Prostate gland (tissue), 2 donors: ENCODE data around the gene ADIPOQ. TPM values are rescaled to one million over a fixed set of nuclear protein-coding genes. Genes with fewer than 3 reads are reported as not detected.
"Not testable (repeated sequence)": the region's sequence is repeated elsewhere in the genome, so short reads cannot be mapped to it uniquely, and the experiment has no call there.

Source experiments
- DNase-seq: peaks from one replicate; pipeline ENCODE4 v3.0.0-alpha.2; 2019; ENCODE audit warnings: low spot score
- H3K27ac ChIP-seq, 2 donors: fragments of 200-600 bp; sonication (generic); 2 replicates each; pipeline ENCODE4 v1.5.1; 2017 to 2019
- H3K27me3 ChIP-seq: fragments of 200-600 bp; sonication (generic); replicated peaks from 2 replicates; pipeline ENCODE4 v1.5.1; 2019; ENCODE audit not compliant: insufficient read depth
- H3K36me3 ChIP-seq, 2 donors: fragments of 200-600 bp; sonication (generic); 1 replicate in 1 of 2; 2 replicates in 1 of 2; pipeline versions ENCODE4 v1.5.1 to v1.8.1; 2017 to 2019
- H3K4me1 ChIP-seq: fragments of 200-600 bp; sonication (generic); replicated peaks from 2 replicates; pipeline ENCODE4 v1.5.1; 2019
- H3K4me3 ChIP-seq, 2 donors: fragments of 200-600 bp; sonication (generic); 2 replicates each; pipeline ENCODE4 v1.5.1; 2017 to 2019
- H3K9me3 ChIP-seq: fragments of 200-600 bp; sonication (generic); 2 replicates; pipeline ENCODE4 v1.5.1; 2017
- CTCF ChIP-seq, 4 experiments: fragments of 200-600 bp in 2 of 4; fragments of 450-650 bp in 2 of 4; sonication (generic) in 2 of 4; IDR thresholded peaks; 1 replicate in 3 of 4; 2 replicates in 1 of 4; pipeline ENCODE4 v1.5.1; 2016 to 2019; ENCODE audit warnings: antibody characterized with exemption in 4 of 4, mild to moderate bottlenecking in 2 of 4, moderate library complexity in 2 of 4
- POLR2A ChIP-seq: fragments of 450-650 bp; IDR thresholded peaks from one replicate; pipeline ENCODE4 v1.6.1; 2016; ENCODE audit warnings: antibody characterized with exemption, mild to moderate bottlenecking
- POLR2AphosphoS5 ChIP-seq: sonication (generic); formaldehyde crosslinking; IDR thresholded peaks from one replicate; pipeline ENCODE4 v1.6.1; 2017; ENCODE audit warnings: antibody characterized with exemption
- WGBS: methylation state at CpG from one replicate; pipeline ENCODE4 v1.1.5; 2018; 5-methylcytosine and 5-hydroxymethylcytosine counted together
- intact Hi-C: fragments of 100-400 bp; cut with DNase I; formaldehyde crosslinking; loops from one replicate; pipeline ENCODE4 v1.14.2; 2022
- total RNA-seq, 2 donors: library from RNA; depleted of rRNA; stranded (reverse); fragments of >200 nt; gene quantifications; one replicate each; pipeline ENCODE4 v1.1.0, GENCODE V29; 2016

ADIPOQ gene
- total RNA-seq, 2 donors from 2014 or later: not detected

- TF ChIP-seq CTCF (IDR thresholded peaks at IDR 0.05) (no peak), POLR2AphosphoS5 (peak; percentile 96), POLR2A (peak; percentile 37)
- no peaks in the 10 kb centered on the region for H3K36me3 ChIP-seq
- WGBS: under 1% methylated on average over 68 of the region's 70 CpGs
- H3K27me3 ChIP-seq: no peaks in the 10 kb centered on the region
- DNase-seq: peak; percentile 84
- no peaks in the 10 kb centered on the region for H3K9me3 ChIP-seq
- H3K4me1 ChIP-seq: no peaks in the 10 kb centered on the region
- H3K4me3 ChIP-seq: peak within 1 kb of the TSS; percentile 63 to 64
- H3K27ac ChIP-seq: peak within 1 kb of the TSS; percentile 89 to 94
- intact Hi-C loops: loop anchor here (2.0 kb wide), 1 partner anchor 24 kb away; the partner anchor contains the start of gene EIF4A2
These were observed 36.1 kb upstream of the ADIPOQ start, which contains the start of gene RFC4 for GRCh38 chr3:186806089-186807055. Gene RFC4 (minus strand): TSS chr3:186806482. CDS start chr3:186804713, 1,769 bp downstream.

GRCh38 chr3:186807231-186807630 lies 35.3 kb upstream of the ADIPOQ start:
- DNase-seq: no peak
- Histone ChIP-seq H3K27me3 (no peaks in the 10 kb centered on the region), H3K36me3 (no peaks in the 10 kb centered on the region), H3K27ac (peak overlapping the region in 1 of 2 donors; percentile 94), H3K4me1 (no peaks in the 10 kb centered on the region), H3K9me3 (no peaks in the 10 kb centered on the region), H3K4me3 (no peak overlapping the region)
- intact Hi-C loops: loop anchor here (2.0 kb wide), 1 partner anchor 24 kb away; the partner anchor contains the start of gene EIF4A2
- TF ChIP-seq CTCF (IDR thresholded peaks at IDR 0.05): no peak
- TF ChIP-seq POLR2AphosphoS5: no peak
- TF ChIP-seq POLR2A: no peak
- 24% methylated on average over 5 of the region's 5 CpGs for WGBS

GRCh38 chr3:186810336-186810996 lies 32.0 kb upstream of the ADIPOQ start:
- TF ChIP-seq CTCF (IDR thresholded peaks at IDR 0.05): no peak
- no peak for TF ChIP-seq POLR2AphosphoS5
- TF ChIP-seq POLR2A: no peak
- no peaks in the 10 kb centered on the region for H3K36me3 ChIP-seq
- H3K27me3 ChIP-seq: no peaks in the 10 kb centered on the region
- no peaks in the 10 kb centered on the region for H3K4me1 ChIP-seq
- H3K4me3 ChIP-seq: no peak overlapping the region
- intact Hi-C loops: no loop called here
- H3K27ac ChIP-seq: no peak overlapping the region
- WGBS: 92% methylated on average over 5 of the region's 5 CpGs
- no peak for DNase-seq
- no peaks in the 10 kb centered on the region for H3K9me3 ChIP-seq

GRCh38 chr3:186811313-186811712 lies 31.2 kb upstream of the ADIPOQ start:
- H3K36me3 ChIP-seq, intact Hi-C loops: not testable (repeated sequence)
- 90% methylated on average over 5 of the region's 29 CpGs for WGBS

GRCh38 chr3:186814100-186814499 lies 28.4 kb upstream of the ADIPOQ start:
- no peak overlapping the region for H3K27ac ChIP-seq
- TF ChIP-seq POLR2A: no peak
- TF ChIP-seq POLR2AphosphoS5: no peak
- TF ChIP-seq CTCF (IDR thresholded peaks at IDR 0.05): no peak
- no peaks in the 10 kb centered on the region for H3K9me3 ChIP-seq
- no peak overlapping the region for H3K4me3 ChIP-seq
- no peaks in the 10 kb centered on the region for H3K36me3 ChIP-seq
- H3K27me3 ChIP-seq: no peaks in the 10 kb centered on the region
- DNase-seq: no peak
- intact Hi-C loops: no loop called here
- no peaks in the 10 kb centered on the region for H3K4me1 ChIP-seq
- WGBS: 79% methylated on average over 4 of the region's 4 CpGs

More at GRCh38 chr3:186811313-186811712, 31.2 kb upstream of the ADIPOQ start:
- not testable (repeated sequence) for H3K27me3 ChIP-seq, H3K4me3 ChIP-seq, H3K4me1 ChIP-seq, H3K9me3 ChIP-seq, DNase-seq, H3K27ac ChIP-seq
